Hepatocyte (in vitro differentiated cells): ENCODE data around the gene ARHGAP30. TPM values are rescaled to one million over a fixed set of nuclear protein-coding genes. Genes with fewer than 3 reads are reported as not detected.

Source experiments
- DNase-seq: peaks from one replicate; pipeline ENCODE4 v3.0.0-alpha.2; 2016; ENCODE audit warnings: low spot score
- H2AFZ ChIP-seq: fragments of 200-600 bp; sonication (generic); 2 replicates; pipeline ENCODE4 v1.6.0; 2016; ENCODE audit warnings: antibody characterized with exemption, mild to moderate bottlenecking
- H3K27ac ChIP-seq: fragments of 200-600 bp; sonication (generic); 2 replicates; pipeline ENCODE4 v1.5.1; 2016; ENCODE audit warnings: mild to moderate bottlenecking
- H3K27me3 ChIP-seq: fragments of 200-600 bp; sonication (generic); 2 replicates; pipeline ENCODE4 v1.6.1; 2016
- H3K36me3 ChIP-seq: fragments of 200-600 bp; sonication (generic); replicated peaks from 2 replicates; pipeline ENCODE4 v1.5.1; 2016; ENCODE audit warnings: low read depth; ENCODE audit not compliant: insufficient read depth
- H3K4me1 ChIP-seq: fragments of 200-600 bp; sonication (generic); 2 replicates; pipeline ENCODE4 v1.5.1; 2016; ENCODE audit warnings: mild to moderate bottlenecking, moderate library complexity; ENCODE audit not compliant: insufficient read depth
- H3K4me2 ChIP-seq: fragments of 200-600 bp; sonication (generic); 2 replicates; pipeline ENCODE4 v1.6.0; 2016
- H3K4me3 ChIP-seq: fragments of 200-600 bp; sonication (generic); 2 replicates; pipeline ENCODE4 v1.5.1; 2016; ENCODE audit warnings: mild to moderate bottlenecking
- H3K79me2 ChIP-seq: fragments of 200-600 bp; sonication (generic); 2 replicates; pipeline ENCODE4 v1.6.0; 2017; ENCODE audit warnings: mild to moderate bottlenecking
- H3K9me2 ChIP-seq: fragments of 200-600 bp; sonication (generic); replicated peaks from 2 replicates; pipeline ENCODE4 v1.6.0; 2017; ENCODE audit warnings: mild to moderate bottlenecking; ENCODE audit not compliant: insufficient read depth
- H3K9me3 ChIP-seq: fragments of 200-600 bp; sonication (generic); 2 replicates; pipeline ENCODE4 v1.5.1; 2016; ENCODE audit warnings: low read depth, mild to moderate bottlenecking
- H4K20me1 ChIP-seq: fragments of 200-600 bp; sonication (generic); 2 replicates; pipeline ENCODE4 v1.6.0; 2016; ENCODE audit warnings: mild to moderate bottlenecking; ENCODE audit not compliant: insufficient read depth, poor library complexity, severe bottlenecking
- EZH2 ChIP-seq: fragments of 200-600 bp; sonication (generic); IDR thresholded peaks from 2 replicates; pipeline ENCODE4 v1.6.1; 2016; ENCODE audit warnings: antibody characterized with exemption, mild to moderate bottlenecking, borderline replicate concordance
- EZH2phosphoT487 ChIP-seq: fragments of 200-600 bp; sonication (generic); IDR thresholded peaks from one replicate; pipeline ENCODE4 v1.6.1; 2018; ENCODE audit warnings: antibody characterized with exemption, mild to moderate bottlenecking, low read depth, moderate library complexity; ENCODE audit not compliant: unreplicated experiment, severe bottlenecking
- WGBS: methylation state at CpG from one replicate; pipeline ENCODE4 v1.1.6; 2016; ENCODE audit warnings: low lambda C conversion rate; ENCODE audit errors: missing lambda C conversion rate; 5-methylcytosine and 5-hydroxymethylcytosine counted together
- polyA plus RNA-seq: library from polyadenylated mRNA; unstranded; fragments of >200 nt; fragmentation: Nextera tagmentation; extraction: Ambion mirVana; gene quantifications from 2 replicates; pipeline ENCODE4 v1.2.1, GENCODE V29; 2016
- total RNA-seq: library from RNA; depleted of rRNA; stranded (reverse); fragments of >200 nt; gene quantifications from 2 replicates; pipeline ENCODE4 v1.2.3, GENCODE V29; 2014
- TF ChIP-seq, protein P1 (sequence below): fragments of 200-600 bp; sonication (generic); IDR thresholded peaks from 2 replicates; pipeline ENCODE4 v1.5.1; 2016; ENCODE audit warnings: antibody characterized with exemption, mild to moderate bottlenecking; ENCODE audit not compliant: poor library complexity

ARHGAP30 gene
- total and polyA plus RNA-seq, 2 experiments from 2014 or later = 0.80 to 1.7 TPM

DNA sequence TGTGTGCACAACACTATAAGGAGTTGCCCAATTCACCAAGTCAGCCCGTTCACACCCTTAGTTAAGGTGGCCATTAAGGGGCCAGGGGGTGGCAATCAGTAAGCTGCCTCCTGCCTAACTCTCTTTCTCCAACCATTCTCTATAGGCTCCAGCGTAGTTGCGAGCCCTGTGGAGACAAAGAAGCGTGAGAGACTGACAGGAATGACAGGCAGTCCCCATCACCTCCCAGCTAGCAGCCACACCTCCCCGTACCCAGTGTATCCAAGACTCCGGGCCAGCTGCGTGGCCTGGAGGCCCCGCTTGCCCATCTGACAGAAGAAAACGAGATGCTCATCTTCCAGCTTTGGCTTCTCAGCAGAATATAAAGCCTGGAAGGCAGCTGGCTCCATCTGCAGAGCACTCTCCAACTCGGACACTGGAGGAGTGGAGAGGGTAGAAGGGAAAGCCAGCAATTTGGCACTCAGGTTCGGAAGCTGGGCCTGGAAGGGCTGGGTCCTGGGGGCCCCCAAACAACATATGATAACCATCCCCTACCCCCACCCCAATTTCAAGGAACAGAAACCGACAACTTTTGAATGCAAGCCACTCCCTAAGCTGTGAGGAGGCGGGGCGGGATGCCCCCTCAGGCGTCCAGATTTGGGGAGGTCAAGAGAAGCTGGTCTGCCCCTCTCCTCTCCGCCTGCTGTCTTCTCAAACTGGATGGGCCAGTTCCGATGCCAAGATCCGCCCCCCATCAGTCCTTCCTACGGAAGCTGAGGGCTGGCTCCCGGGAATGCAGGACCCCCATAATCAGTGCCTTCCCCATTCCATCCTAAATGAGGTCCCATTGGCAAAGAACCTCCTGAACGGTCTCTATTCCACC is 31.8 kb downstream of the ARHGAP30 start:
- H3K36me3 ChIP-seq = no peaks in the 10 kb centered on the region
- 54% methylated on average over 21 of the region's 21 CpGs for whole genome bisulfite sequencing
- no peaks in the 10 kb centered on the region for H4K20me1 ChIP-seq
- peak overlapping the region; percentile 73 for H3K4me2 ChIP-seq
- H3K9me2 ChIP-seq = no peaks in the 10 kb centered on the region
- DNase-seq = no peak
- TF ChIP-seq, protein P1, sequence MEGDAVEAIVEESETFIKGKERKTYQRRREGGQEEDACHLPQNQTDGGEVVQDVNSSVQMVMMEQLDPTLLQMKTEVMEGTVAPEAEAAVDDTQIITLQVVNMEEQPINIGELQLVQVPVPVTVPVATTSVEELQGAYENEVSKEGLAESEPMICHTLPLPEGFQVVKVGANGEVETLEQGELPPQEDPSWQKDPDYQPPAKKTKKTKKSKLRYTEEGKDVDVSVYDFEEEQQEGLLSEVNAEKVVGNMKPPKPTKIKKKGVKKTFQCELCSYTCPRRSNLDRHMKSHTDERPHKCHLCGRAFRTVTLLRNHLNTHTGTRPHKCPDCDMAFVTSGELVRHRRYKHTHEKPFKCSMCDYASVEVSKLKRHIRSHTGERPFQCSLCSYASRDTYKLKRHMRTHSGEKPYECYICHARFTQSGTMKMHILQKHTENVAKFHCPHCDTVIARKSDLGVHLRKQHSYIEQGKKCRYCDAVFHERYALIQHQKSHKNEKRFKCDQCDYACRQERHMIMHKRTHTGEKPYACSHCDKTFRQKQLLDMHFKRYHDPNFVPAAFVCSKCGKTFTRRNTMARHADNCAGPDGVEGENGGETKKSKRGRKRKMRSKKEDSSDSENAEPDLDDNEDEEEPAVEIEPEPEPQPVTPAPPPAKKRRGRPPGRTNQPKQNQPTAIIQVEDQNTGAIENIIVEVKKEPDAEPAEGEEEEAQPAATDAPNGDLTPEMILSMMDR = no peak
- TF ChIP-seq EZH2 (no peak), EZH2phosphoT487 (no peak)
- no peaks in the 10 kb centered on the region for H3K9me3 ChIP-seq
- H3K4me3 ChIP-seq = peak overlapping the region; percentile 28
- peak overlapping the region; percentile 67 for H2AFZ ChIP-seq
- peaks cover 5% of the 10 kb centered on the region for H3K4me1 ChIP-seq
- H3K79me2 ChIP-seq = peaks cover 9% of the 10 kb centered on the region
- peak overlapping the region; percentile 67 for H3K27ac ChIP-seq
- H3K27me3 ChIP-seq = no peaks in the 10 kb centered on the region

DNA sequence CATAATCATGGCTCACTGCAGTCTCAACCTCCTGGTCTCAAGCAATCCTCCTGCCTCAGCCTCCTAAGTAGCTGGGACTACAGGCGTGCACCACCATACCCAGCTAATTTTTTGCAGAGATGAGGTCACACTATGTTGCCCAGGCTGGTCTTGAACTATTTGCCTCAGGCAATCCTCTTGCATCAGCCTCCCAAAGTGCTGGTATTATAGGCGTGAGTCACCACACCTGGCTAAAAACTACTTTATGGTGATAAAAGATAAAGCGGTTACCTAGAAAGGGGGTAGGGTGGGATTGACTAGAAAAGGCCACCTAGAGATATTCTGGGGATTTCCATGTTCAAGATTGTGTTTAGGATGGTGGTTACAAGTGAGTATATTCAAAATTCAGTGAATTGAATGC is 35.9 kb downstream of the ARHGAP30 start:
- peaks cover 3% of the 10 kb centered on the region for H3K79me2 ChIP-seq
- H3K4me2 ChIP-seq = no peak overlapping the region
- no peaks in the 10 kb centered on the region for H4K20me1 ChIP-seq
- TF ChIP-seq EZH2 (no peak), EZH2phosphoT487 (no peak)
- TF ChIP-seq, protein P1 = no peak
- no peak overlapping the region for H2AFZ ChIP-seq
- H3K4me1 ChIP-seq = peaks cover 5% of the 10 kb centered on the region
- WGBS = 78% methylated on average over 3 of the region's 3 CpGs
- H3K27me3 ChIP-seq = no peaks in the 10 kb centered on the region
- no peaks in the 10 kb centered on the region for H3K36me3 ChIP-seq
- H3K27ac ChIP-seq = no peak overlapping the region
- no peak overlapping the region for H3K4me3 ChIP-seq
- DNase-seq = no peak
- H3K9me2 ChIP-seq = no peaks in the 10 kb centered on the region
- H3K9me3 ChIP-seq = no peaks in the 10 kb centered on the region

DNA sequence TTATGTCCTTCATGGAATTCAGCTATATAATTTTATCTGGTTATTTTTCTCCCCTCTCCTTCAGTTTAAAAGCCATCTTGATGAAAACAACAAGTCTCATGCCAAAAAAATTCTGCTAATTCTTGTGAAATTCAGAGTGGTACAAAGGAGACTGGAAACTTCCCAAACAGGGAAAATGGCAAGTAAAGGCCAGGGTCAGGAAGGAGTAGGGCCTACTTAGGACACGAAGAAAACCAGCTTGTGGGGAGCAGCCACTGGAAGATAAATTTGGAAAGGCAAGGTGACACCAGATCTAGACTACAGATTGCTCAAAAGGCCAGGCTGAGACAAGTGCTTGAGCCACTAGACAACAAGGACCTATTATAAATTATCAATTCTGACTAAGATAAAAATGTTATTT is 37.3 kb downstream of the ARHGAP30 start:
- Histone ChIP-seq H3K4me2 (no peak overlapping the region), H3K4me1 (peaks cover 3% of the 10 kb centered on the region), H3K27me3 (no peaks in the 10 kb centered on the region), H3K9me2 (no peaks in the 10 kb centered on the region), H3K79me2 (peaks cover 3% of the 10 kb centered on the region), H3K27ac (no peak overlapping the region), H3K36me3 (no peaks in the 10 kb centered on the region), H3K4me3 (no peak overlapping the region), H3K9me3 (no peaks in the 10 kb centered on the region), H2AFZ (no peak overlapping the region), H4K20me1 (no peaks in the 10 kb centered on the region)
- no peak for DNase-seq
- WGBS = 88% methylated on average over 1 of the region's 1 CpG
- TF ChIP-seq EZH2 = no peak
- TF ChIP-seq, protein P1 = no peak
- no peak for TF ChIP-seq EZH2phosphoT487
